Trophoblast cell (in vitro differentiated cells and primary cell): ENCODE measurements around the gene SKIDA1.

Source experiments
- DNase-seq, 2 donors: peaks; one replicate each; pipeline ENCODE4 v3.0.0-alpha.2; 2016
- H2AFZ ChIP-seq: 2 replicates; pipeline ENCODE4 v1.6.1; 2013; ENCODE audit warnings: low read length, moderate library complexity, mild to moderate bottlenecking; ENCODE audit not compliant: insufficient read depth, poor library complexity
- H2AK5ac ChIP-seq: 2 replicates; pipeline ENCODE4 v1.6.1; 2013; ENCODE audit warnings: mild to moderate bottlenecking, low read length
- H2BK120ac ChIP-seq: 2 replicates; pipeline ENCODE4 v1.6.1; 2013; ENCODE audit warnings: low read length, mild to moderate bottlenecking, moderate library complexity; ENCODE audit not compliant: insufficient read depth, poor library complexity
- H2BK12ac ChIP-seq: 2 replicates; pipeline ENCODE4 v1.6.1; 2013; ENCODE audit warnings: mild to moderate bottlenecking, low read length, moderate library complexity
- H2BK5ac ChIP-seq: 2 replicates; pipeline ENCODE4 v1.6.1; 2013; ENCODE audit warnings: low read length, low read depth, moderate library complexity, mild to moderate bottlenecking; ENCODE audit not compliant: poor library complexity
- H3K14ac ChIP-seq: 2 replicates; pipeline ENCODE4 v1.6.1; 2013; ENCODE audit warnings: mild to moderate bottlenecking, low read length
- H3K18ac ChIP-seq: 2 replicates; pipeline ENCODE4 v1.6.1; 2013; ENCODE audit warnings: mild to moderate bottlenecking, low read length
- H3K23ac ChIP-seq: 2 replicates; pipeline ENCODE4 v1.6.1; 2013; ENCODE audit warnings: low read length
- H3K27ac ChIP-seq: 2 replicates; pipeline ENCODE4 v1.5.1; 2013; ENCODE audit warnings: low read depth, mild to moderate bottlenecking, inconsistent platforms, low read length, moderate library complexity
- H3K27me3 ChIP-seq: 2 replicates; pipeline ENCODE4 v1.6.1; 2013; ENCODE audit warnings: inconsistent platforms, mild to moderate bottlenecking, low read length, moderate library complexity; ENCODE audit not compliant: insufficient read depth
- H3K36me3 ChIP-seq, 2 experiments: 1 replicate in 1 of 2; 2 replicates in 1 of 2; pipeline ENCODE4 v1.6.1; 2013; ENCODE audit warnings: low read length in 2 of 2, mild to moderate bottlenecking in 2 of 2, moderate library complexity in 1 of 2; ENCODE audit not compliant: insufficient read depth in 2 of 2, control insufficient read depth in 1 of 2
- H3K4ac ChIP-seq: 2 replicates; pipeline ENCODE4 v1.6.1; 2013; ENCODE audit warnings: low read depth, mild to moderate bottlenecking, low read length, moderate library complexity
- H3K4me1 ChIP-seq, 2 experiments: 1 replicate in 1 of 2; 2 replicates in 1 of 2; pipeline ENCODE4 v1.6.1; 2013; ENCODE audit warnings: low read length in 2 of 2, mild to moderate bottlenecking in 2 of 2, moderate library complexity in 1 of 2; ENCODE audit not compliant: insufficient read depth in 2 of 2, control insufficient read depth in 1 of 2
- H3K4me2 ChIP-seq: 2 replicates; pipeline ENCODE4 v1.6.1; 2013; ENCODE audit warnings: inconsistent platforms, mild to moderate bottlenecking, low read length, moderate library complexity
- H3K4me3 ChIP-seq: 2 replicates; pipeline ENCODE4 v1.5.1; 2013; ENCODE audit warnings: mild to moderate bottlenecking, low read depth, low read length, inconsistent platforms
- H3K79me1 ChIP-seq: one replicate; pipeline ENCODE4 v1.6.1; 2013; ENCODE audit warnings: low read length
- H3K79me2 ChIP-seq: 2 replicates; pipeline ENCODE4 v1.6.1; 2013; ENCODE audit warnings: low read length, mild to moderate bottlenecking; ENCODE audit not compliant: control insufficient read depth, insufficient read depth, poor library complexity
- H3K9ac ChIP-seq: 2 replicates; pipeline ENCODE4 v1.6.1; 2013; ENCODE audit warnings: mild to moderate bottlenecking, low read length
- H3K9me3 ChIP-seq: 2 replicates; pipeline ENCODE4 v1.6.1; 2013; ENCODE audit warnings: low read depth, mild to moderate bottlenecking, control low read depth, inconsistent platforms, low read length; ENCODE audit not compliant: insufficient read depth
- H4K12ac ChIP-seq: 2 replicates; pipeline ENCODE4 v1.6.1; 2013; ENCODE audit warnings: low read depth, mild to moderate bottlenecking, low read length, moderate library complexity
- H4K8ac ChIP-seq: 2 replicates; pipeline ENCODE4 v1.6.1; 2013; ENCODE audit warnings: low read depth, mild to moderate bottlenecking, low read length, moderate library complexity
- H4K91ac ChIP-seq: one replicate; pipeline ENCODE4 v1.6.1; 2013; ENCODE audit warnings: low read depth, mild to moderate bottlenecking, low read length, moderate library complexity
- WGBS: extraction: QIAGEN DNeasy Blood & Tissue Kit; methylation state at CpG from one replicate; pipeline ENCODE4 v1.1.7; 2013; ENCODE audit warnings: missing lambda C conversion rate; ENCODE audit not compliant: insufficient read length, insufficient coverage; ENCODE audit errors: extremely low coverage; 5-methylcytosine and 5-hydroxymethylcytosine counted together

The SKIDA1 gene

GRCh38 chr10:21513405-21513788 lies 12.1 kb downstream of the SKIDA1 start:
- no peak overlapping the region for H4K91ac ChIP-seq
- H3K23ac ChIP-seq, result no peak overlapping the region
- no peak overlapping the region for H2AFZ ChIP-seq
- no peak overlapping the region for H3K9ac ChIP-seq
- H3K9me3 ChIP-seq, result peaks cover 3% of the 10 kb centered on the region
- no peak overlapping the region for H4K12ac ChIP-seq
- DNase-seq, result no peak
- peaks cover 16% of the 10 kb centered on the region for H3K79me2 ChIP-seq
- H3K36me3 ChIP-seq, result no peaks in the 10 kb centered on the region
- H2AK5ac ChIP-seq, result no peak overlapping the region
- no CpG with 5 or more reads among the region's 1 CpG for WGBS
- H3K4me1 ChIP-seq, result peaks cover 20 to 22% of the 10 kb centered on the region in 2 experiments
- H2BK120ac ChIP-seq, result no peak overlapping the region
- no peak overlapping the region for H4K8ac ChIP-seq
- H3K79me1 ChIP-seq, result peaks cover 48% of the 10 kb centered on the region
- H3K14ac ChIP-seq, result no peak overlapping the region
- H3K18ac ChIP-seq, result no peak overlapping the region
- H2BK12ac ChIP-seq, result no peak overlapping the region
- H3K4me2 ChIP-seq, result no peak overlapping the region
- no peaks in the 10 kb centered on the region for H3K27me3 ChIP-seq
- H3K4ac ChIP-seq, result no peak overlapping the region
- H3K4me3 ChIP-seq, result no peak overlapping the region
- no peak overlapping the region for H3K27ac ChIP-seq
- no peak overlapping the region for H2BK5ac ChIP-seq

GRCh38 chr10:21512573-21513404 lies 12.7 kb downstream of the SKIDA1 start:
- Histone ChIP-seq H3K36me3 (no peaks in the 10 kb centered on the region), H3K79me1 (peaks cover 48% of the 10 kb centered on the region), H3K4ac (no peak overlapping the region), H3K79me2 (peaks cover 16% of the 10 kb centered on the region), H3K27ac (no peak overlapping the region), H3K9me3 (peaks cover 3% of the 10 kb centered on the region), H2AK5ac (no peak overlapping the region), H3K23ac (no peak overlapping the region), H2BK120ac (no peak overlapping the region), H3K4me1 (peaks cover 23 to 25% of the 10 kb centered on the region in 2 experiments), H2BK12ac (no peak overlapping the region), H4K91ac (no peak overlapping the region), H3K27me3 (no peaks in the 10 kb centered on the region), H3K18ac (no peak overlapping the region), H3K4me2 (no peak overlapping the region), H2AFZ (no peak overlapping the region), H3K14ac (no peak overlapping the region), H4K12ac (no peak overlapping the region), H4K8ac (no peak overlapping the region), H2BK5ac (no peak overlapping the region), H3K4me3 (no peak overlapping the region), H3K9ac (no peak overlapping the region)
- WGBS, result no CpG with 5 or more reads among the region's 2 CpGs
- no peak for DNase-seq

GRCh38 chr10:21511946-21512572 lies 13.4 kb downstream of the SKIDA1 start:
- Histone ChIP-seq H3K36me3 (no peaks in the 10 kb centered on the region), H3K9ac (no peak overlapping the region), H3K27me3 (no peaks in the 10 kb centered on the region), H3K23ac (no peak overlapping the region), H2BK5ac (no peak overlapping the region), H4K12ac (no peak overlapping the region), H3K14ac (no peak overlapping the region), H3K9me3 (no peaks in the 10 kb centered on the region), H3K4me3 (no peak overlapping the region), H4K91ac (no peak overlapping the region), H3K4me2 (no peak overlapping the region), H3K79me2 (peaks cover 13% of the 10 kb centered on the region), H2BK120ac (no peak overlapping the region), H2AK5ac (no peak overlapping the region), H3K79me1 (peaks cover 42% of the 10 kb centered on the region), H3K4me1 (peaks cover 21 to 27% of the 10 kb centered on the region in 2 experiments), H4K8ac (no peak overlapping the region), H2BK12ac (no peak overlapping the region), H3K18ac (no peak overlapping the region), H3K27ac (no peak overlapping the region), H2AFZ (no peak overlapping the region), H3K4ac (no peak overlapping the region)
- DNase-seq, result no peak
- no CpG with 5 or more reads among the region's 3 CpGs for WGBS

GRCh38 chr10:21511095-21511570 lies 14.3 kb downstream of the SKIDA1 start:
- Histone ChIP-seq H4K8ac (no peak overlapping the region), H3K23ac (no peak overlapping the region), H3K14ac (no peak overlapping the region), H3K4me2 (no peak overlapping the region), H3K9ac (no peak overlapping the region), H2BK5ac (no peak overlapping the region), H3K4ac (no peak overlapping the region), H3K9me3 (no peaks in the 10 kb centered on the region), H3K18ac (no peak overlapping the region), H2BK12ac (no peak overlapping the region), H3K4me1 (peaks cover 21 to 27% of the 10 kb centered on the region in 2 experiments), H2BK120ac (peak overlapping the region; percentile 65), H4K91ac (no peak overlapping the region), H4K12ac (no peak overlapping the region), H3K27me3 (no peaks in the 10 kb centered on the region), H2AFZ (no peak overlapping the region), H3K36me3 (no peaks in the 10 kb centered on the region), H2AK5ac (no peak overlapping the region), H3K79me1 (peaks cover 34% of the 10 kb centered on the region), H3K27ac (no peak overlapping the region), H3K79me2 (peaks cover 7% of the 10 kb centered on the region), H3K4me3 (no peak overlapping the region)
- no peak for DNase-seq
- no CpG with 5 or more reads among the region's 2 CpGs for WGBS
